ENCODE measurements around the gene MAP3K19.
A peak's percentile ranks its signal among the peaks of the same experiment; 100 is the strongest.

The MAP3K19 gene

GRCh38 chr2:134927195-134927594 is 120.1 kb downstream of the MAP3K19 start:
- Mint-ChIP-seq H3K36me3 (ENCODE audit: low read depth) (peaks cover 54% of the 10 kb centered on the region), H3K4me1 (peaks cover 13% of the 10 kb centered on the region), H3K4me3 (no peak overlapping the region), H3K9me3 (no peaks in the 10 kb centered on the region), H3K27ac (peak overlapping the region; percentile 62), H3K27me3 (ENCODE audit: low read depth, poor library complexity) (no peaks in the 10 kb centered on the region)
- DNase-seq: no peak
- no peak for TF ChIP-seq CTCF (IDR thresholded peaks at IDR 0.05)

DNA sequence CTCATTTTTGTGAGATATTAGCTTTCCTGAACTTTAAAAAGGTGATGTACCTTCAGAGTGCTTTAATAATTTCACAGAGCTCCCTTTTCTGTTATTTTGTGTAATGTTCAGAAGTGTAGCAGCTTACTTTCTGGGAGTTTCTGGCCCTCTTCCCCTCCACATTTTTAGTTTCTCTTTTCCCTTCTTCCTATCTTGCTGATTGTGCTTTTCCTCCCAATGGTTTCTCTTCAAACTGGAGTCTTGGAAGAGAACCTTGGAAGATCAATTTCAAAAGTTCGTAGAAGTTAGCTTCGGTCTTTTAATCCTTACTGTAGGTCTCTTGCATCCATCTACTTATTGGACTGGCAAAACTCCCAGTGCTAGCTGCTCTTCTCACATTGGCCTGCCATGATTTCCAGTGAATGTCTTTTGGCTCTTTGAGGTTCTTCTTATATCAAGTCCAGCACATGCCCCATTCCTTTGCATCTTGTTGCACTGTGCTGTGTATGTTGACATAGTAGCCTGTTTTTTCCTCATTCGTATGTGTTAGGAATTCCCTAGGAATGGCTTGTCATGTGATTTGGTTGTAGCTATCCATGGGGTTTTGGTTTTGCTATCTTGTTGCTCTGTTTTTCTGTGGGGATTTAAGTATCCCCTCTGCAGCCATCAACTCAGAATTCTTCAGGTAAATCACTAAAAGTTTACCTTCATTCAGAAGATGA is 120.9 kb downstream of the MAP3K19 start:
- Mint-ChIP-seq H3K27ac (peak overlapping the region; percentile 73), H3K4me1 (peaks cover 18% of the 10 kb centered on the region), H3K4me3 (no peak overlapping the region)

DNA sequence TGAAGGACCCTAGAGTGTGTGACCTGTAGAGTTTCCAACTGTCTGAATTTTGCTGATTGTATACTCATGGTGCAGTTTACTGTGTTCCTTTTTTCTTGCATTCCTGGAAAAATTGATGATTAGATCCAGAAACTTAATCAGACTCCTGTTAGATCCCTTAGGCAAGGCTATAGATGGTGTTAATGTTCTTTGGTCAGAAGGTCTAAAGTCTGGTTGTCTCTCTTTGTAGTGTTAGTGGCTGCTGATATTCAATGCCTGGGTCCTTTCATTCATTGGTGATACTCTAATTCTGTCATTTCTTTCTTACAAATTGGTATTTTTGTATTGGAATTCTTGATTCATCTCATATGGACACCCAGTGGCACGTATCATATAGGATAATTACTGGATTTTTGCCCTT is 122.3 kb downstream of the MAP3K19 start:
- no peak overlapping the region for H3K4me3 Mint-ChIP-seq
- TF ChIP-seq CTCF (IDR thresholded peaks at IDR 0.05): no peak
- DNase-seq: no peak
- H3K9me3 Mint-ChIP-seq: no peaks in the 10 kb centered on the region
- H3K4me1 Mint-ChIP-seq: peaks cover 29% of the 10 kb centered on the region
- H3K36me3 Mint-ChIP-seq (ENCODE audit: low read depth): peaks cover 48% of the 10 kb centered on the region
- H3K27me3 Mint-ChIP-seq (ENCODE audit: low read depth, poor library complexity): no peaks in the 10 kb centered on the region
- peak overlapping the region; percentile 10 for H3K27ac Mint-ChIP-seq

More for the DNA sequence above, 120.9 kb downstream of the MAP3K19 start:
- no peak for DNase-seq
- no peaks in the 10 kb centered on the region for H3K27me3 Mint-ChIP-seq (ENCODE audit: low read depth, poor library complexity)
- H3K36me3 Mint-ChIP-seq (ENCODE audit: low read depth): peaks cover 54% of the 10 kb centered on the region
- TF ChIP-seq CTCF (IDR thresholded peaks at IDR 0.05): no peak
- no peaks in the 10 kb centered on the region for H3K9me3 Mint-ChIP-seq

- H3K9me3 Mint-ChIP-seq: peaks cover 11% of the 10 kb centered on the region
- TF ChIP-seq CTCF (IDR thresholded peaks at IDR 0.05): no peak
- H3K27ac Mint-ChIP-seq: peak overlapping the region; percentile 100
- H3K36me3 Mint-ChIP-seq (ENCODE audit: low read depth): peaks cover 29% of the 10 kb centered on the region
- no peak for DNase-seq
- no peaks in the 10 kb centered on the region for H3K27me3 Mint-ChIP-seq (ENCODE audit: low read depth, poor library complexity)
- peaks cover 32% of the 10 kb centered on the region for H3K4me1 Mint-ChIP-seq
- H3K4me3 Mint-ChIP-seq: peak overlapping the region; percentile 99
Observed at GRCh38 chr2:134919341-134920210, 127.7 kb downstream of the MAP3K19 start.

DNA sequence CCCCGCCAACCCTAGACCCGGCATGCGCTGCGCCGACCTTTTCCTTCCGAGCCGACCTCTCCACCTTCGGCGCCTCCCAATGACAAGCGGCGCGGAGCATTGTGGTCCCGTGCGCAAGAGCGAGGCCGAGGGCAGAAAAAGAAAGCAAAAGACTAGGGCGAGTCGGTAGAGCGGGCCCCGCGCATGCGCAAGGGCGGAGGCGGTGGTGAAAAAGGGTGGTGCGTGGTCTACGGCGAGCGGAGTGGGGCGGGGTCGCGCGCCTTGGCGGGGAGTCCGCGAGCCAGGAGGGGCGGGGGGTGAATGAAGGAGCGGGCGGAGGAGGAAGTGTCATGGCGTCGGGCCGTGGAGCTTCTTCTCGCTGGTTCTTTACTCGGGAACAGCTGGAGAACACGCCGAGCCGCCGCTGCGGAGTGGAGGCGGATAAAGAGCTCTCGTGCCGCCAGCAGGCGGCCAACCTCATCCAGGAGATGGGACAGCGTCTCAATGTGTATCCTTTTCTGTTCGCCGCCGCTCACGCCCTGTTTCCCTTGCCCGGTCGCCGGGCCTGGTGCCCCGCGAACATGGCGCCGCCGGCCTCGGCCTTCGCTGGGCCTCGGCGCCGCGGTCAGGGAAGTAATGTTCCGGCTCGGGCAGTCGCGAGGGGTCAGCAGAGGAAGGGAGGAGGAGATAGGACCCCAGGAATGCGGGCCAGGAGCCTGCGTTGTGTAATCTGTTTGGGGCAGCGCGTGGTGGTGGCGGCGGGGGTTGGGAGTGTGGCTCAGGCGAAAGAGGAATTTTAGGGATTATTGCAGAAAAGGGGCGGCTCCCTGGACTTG is 128.5 kb downstream of the MAP3K19 start, which contains the start of gene CCNT2:
CCNT2 (plus strand) TSS at position 297 of the 815 bp plus-strand sequence; CDS start at position 330, 33 bp downstream.
- Mint-ChIP-seq H3K9me3 (peaks cover 19% of the 10 kb centered on the region), H3K27ac (peak within 1 kb of the TSS; percentile 100), H3K4me1 (peaks cover 32% of the 10 kb centered on the region), H3K4me3 (peak within 1 kb of the TSS; percentile 99), H3K27me3 (ENCODE audit: low read depth, poor library complexity) (peaks cover under 1% of the 10 kb centered on the region), H3K36me3 (ENCODE audit: low read depth) (peaks cover 23% of the 10 kb centered on the region)
- TF ChIP-seq CTCF (IDR thresholded peaks at IDR 0.05): peak; percentile 12
- peak; percentile 99 for DNase-seq
